ENCODE results near the gene SFSWAP. TPM values are rescaled to one million over a fixed set of nuclear protein-coding genes. Genes with fewer than 3 reads are reported as not detected.
"Not testable (repeated sequence)": the region's sequence is repeated elsewhere in the genome, so short reads cannot be mapped to it uniquely, and the experiment has no call there.

The SFSWAP gene
- polyA plus RNA-seq, 1 donor from 2014 or later: 56.6 TPM

DNA sequence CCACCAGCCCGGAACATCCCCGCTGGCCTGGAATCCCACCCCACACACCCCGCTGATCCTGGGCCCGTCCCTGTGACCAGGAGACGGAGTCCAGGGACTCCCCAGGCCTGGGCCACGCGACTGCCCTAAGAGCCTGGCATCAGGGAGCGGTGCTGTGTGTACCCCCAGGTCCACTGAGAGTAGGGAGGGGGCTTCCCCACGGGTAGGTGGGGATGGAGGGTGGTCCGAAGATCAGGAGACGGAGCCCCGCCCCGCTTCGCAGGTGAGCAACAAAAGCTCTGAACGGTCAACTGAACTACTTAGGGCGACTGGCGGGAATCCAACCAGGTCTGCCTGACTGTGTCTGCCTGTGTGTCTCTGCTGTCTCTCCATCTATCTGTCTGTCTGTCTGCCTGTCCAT, 45.2 kb upstream of the SFSWAP start:
- not testable (repeated sequence) for H3K9ac ChIP-seq (ENCODE audit: low read length); H3K4me3 ChIP-seq (ENCODE audit: low read length); H3K4me2 ChIP-seq (ENCODE audit: low read length); H3F3A ChIP-seq (ENCODE audit: insufficient read depth, low read length, poor library complexity, severe bottlenecking); H3K27me3 ChIP-seq (ENCODE audit: insufficient read depth, low read depth, low read length); H3K79me2 ChIP-seq (replicated peaks; ENCODE audit: insufficient read depth, low read length); H2AFZ ChIP-seq (ENCODE audit: low read depth, low read length); H3K27ac ChIP-seq (ENCODE audit: low read length); H3K9me3 ChIP-seq (ENCODE audit: low read length); H3K36me3 ChIP-seq (ENCODE audit: insufficient read depth, low read length); H3K9me2 ChIP-seq (ENCODE audit: insufficient read depth, low read length); H4K20me1 ChIP-seq (ENCODE audit: insufficient read depth)

DNA sequence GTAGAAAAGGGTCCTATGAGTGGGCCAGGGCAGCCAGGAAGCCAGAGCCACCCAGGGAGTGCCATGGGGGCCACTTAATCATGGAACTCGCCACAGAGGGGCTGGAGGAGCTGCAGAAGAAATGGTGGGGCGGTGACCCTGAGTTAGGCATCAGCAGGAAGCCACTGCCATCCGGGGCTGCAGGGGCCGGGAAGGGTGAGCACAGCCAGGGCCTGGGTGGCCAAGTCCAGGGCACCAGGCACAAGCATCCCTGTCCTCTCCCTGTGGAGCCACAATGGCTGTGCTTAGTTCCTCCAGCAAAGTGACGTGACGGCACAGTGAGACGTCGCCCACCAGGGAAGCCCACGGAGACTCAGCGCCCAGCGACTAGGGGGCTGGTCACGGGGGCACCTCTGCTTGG, 44.4 kb upstream of the SFSWAP start:
- not testable (repeated sequence) for H3K4me2 ChIP-seq (ENCODE audit: low read length); H3K27me3 ChIP-seq (ENCODE audit: insufficient read depth, low read depth, low read length); H3K9me2 ChIP-seq (ENCODE audit: insufficient read depth, low read length); H3K27ac ChIP-seq (ENCODE audit: low read length); H2AFZ ChIP-seq (ENCODE audit: low read depth, low read length); H3K36me3 ChIP-seq (ENCODE audit: insufficient read depth, low read length); H3K79me2 ChIP-seq (replicated peaks; ENCODE audit: insufficient read depth, low read length); H4K20me1 ChIP-seq (ENCODE audit: insufficient read depth); H3K9ac ChIP-seq (ENCODE audit: low read length); H3K4me3 ChIP-seq (ENCODE audit: low read length); H3K9me3 ChIP-seq (ENCODE audit: low read length); H3F3A ChIP-seq (ENCODE audit: insufficient read depth, low read length, poor library complexity, severe bottlenecking)

DNA sequence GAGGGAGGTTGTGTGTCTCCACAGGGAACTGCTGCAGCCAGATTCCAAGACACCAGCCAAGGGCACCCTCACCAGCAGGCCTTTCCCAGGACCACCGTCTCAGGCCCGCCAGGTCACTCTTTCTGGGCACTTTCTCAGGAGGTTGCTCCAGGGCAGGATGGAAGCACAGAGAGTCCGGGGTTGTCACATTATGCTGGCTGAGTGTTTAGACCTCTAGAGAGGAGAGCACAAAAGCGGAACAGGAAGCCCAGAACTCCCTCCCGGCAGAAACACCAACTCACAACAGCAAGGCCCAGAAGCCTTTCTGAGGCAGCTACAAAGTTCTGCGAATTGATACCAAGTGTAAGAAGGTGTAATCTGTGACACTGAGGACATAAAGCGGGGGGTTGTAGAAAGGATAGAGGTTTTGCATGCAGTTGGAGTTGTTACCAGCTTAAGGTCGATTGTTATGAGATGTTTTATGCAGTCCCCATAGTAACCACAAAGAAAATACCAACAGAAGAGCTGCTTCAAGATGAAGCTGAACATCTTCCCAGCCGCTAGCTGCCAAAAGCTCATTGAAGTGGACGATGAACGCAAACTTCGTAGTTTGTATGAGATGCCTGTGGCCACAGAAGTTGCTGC, 43.8 kb upstream of the SFSWAP start:
- H3K4me3 ChIP-seq (ENCODE audit: low read length); H3K4me2 ChIP-seq (ENCODE audit: low read length); H3K27ac ChIP-seq (ENCODE audit: low read length); H2AFZ ChIP-seq (ENCODE audit: low read depth, low read length); H3F3A ChIP-seq (ENCODE audit: insufficient read depth, low read length, poor library complexity, severe bottlenecking); H3K79me2 ChIP-seq (replicated peaks; ENCODE audit: insufficient read depth, low read length); H4K20me1 ChIP-seq (ENCODE audit: insufficient read depth); H3K9me2 ChIP-seq (ENCODE audit: insufficient read depth, low read length); H3K9ac ChIP-seq (ENCODE audit: low read length); H3K27me3 ChIP-seq (ENCODE audit: insufficient read depth, low read depth, low read length); H3K36me3 ChIP-seq (ENCODE audit: insufficient read depth, low read length); H3K9me3 ChIP-seq (ENCODE audit: low read length): not testable (repeated sequence)

GRCh38 chr12:131671276-131671675, 39.6 kb upstream of the SFSWAP start:
- Histone ChIP-seq H3K27ac (ENCODE audit: low read length) (no peak overlapping the region), H3K4me3 (ENCODE audit: low read length) (no peak overlapping the region), H3K79me2 (replicated peaks; ENCODE audit: insufficient read depth, low read length) (no peaks in the 10 kb centered on the region), H3K27me3 (ENCODE audit: insufficient read depth, low read depth, low read length) (no peaks in the 10 kb centered on the region), H3K9me2 (ENCODE audit: insufficient read depth, low read length) (no peaks in the 10 kb centered on the region), H3F3A (ENCODE audit: insufficient read depth, low read length, poor library complexity, severe bottlenecking) (no peaks in the 10 kb centered on the region), H4K20me1 (ENCODE audit: insufficient read depth) (no peaks in the 10 kb centered on the region), H3K9me3 (ENCODE audit: low read length) (peaks cover 3% of the 10 kb centered on the region), H3K36me3 (ENCODE audit: insufficient read depth, low read length) (no peaks in the 10 kb centered on the region), H2AFZ (ENCODE audit: low read depth, low read length) (no peak overlapping the region), H3K4me2 (ENCODE audit: low read length) (no peak overlapping the region), H3K9ac (ENCODE audit: low read length) (no peak overlapping the region)
- TF ChIP-seq MXI1 (conservative IDR thresholded peaks at IDR 0.05; ENCODE audit: poor library complexity, severe bottlenecking): no peak
- TF ChIP-seq POLR2AphosphoS5 (IDR thresholded peaks at IDR 0.05): no peak
- TF ChIP-seq, protein P1, sequence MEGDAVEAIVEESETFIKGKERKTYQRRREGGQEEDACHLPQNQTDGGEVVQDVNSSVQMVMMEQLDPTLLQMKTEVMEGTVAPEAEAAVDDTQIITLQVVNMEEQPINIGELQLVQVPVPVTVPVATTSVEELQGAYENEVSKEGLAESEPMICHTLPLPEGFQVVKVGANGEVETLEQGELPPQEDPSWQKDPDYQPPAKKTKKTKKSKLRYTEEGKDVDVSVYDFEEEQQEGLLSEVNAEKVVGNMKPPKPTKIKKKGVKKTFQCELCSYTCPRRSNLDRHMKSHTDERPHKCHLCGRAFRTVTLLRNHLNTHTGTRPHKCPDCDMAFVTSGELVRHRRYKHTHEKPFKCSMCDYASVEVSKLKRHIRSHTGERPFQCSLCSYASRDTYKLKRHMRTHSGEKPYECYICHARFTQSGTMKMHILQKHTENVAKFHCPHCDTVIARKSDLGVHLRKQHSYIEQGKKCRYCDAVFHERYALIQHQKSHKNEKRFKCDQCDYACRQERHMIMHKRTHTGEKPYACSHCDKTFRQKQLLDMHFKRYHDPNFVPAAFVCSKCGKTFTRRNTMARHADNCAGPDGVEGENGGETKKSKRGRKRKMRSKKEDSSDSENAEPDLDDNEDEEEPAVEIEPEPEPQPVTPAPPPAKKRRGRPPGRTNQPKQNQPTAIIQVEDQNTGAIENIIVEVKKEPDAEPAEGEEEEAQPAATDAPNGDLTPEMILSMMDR (IDR thresholded peaks at IDR 0.05; ENCODE audit: poor library complexity, severe bottlenecking): no peak
- TF ChIP-seq RAD21 (conservative IDR thresholded peaks at IDR 0.05): no peak
- no peak for TF ChIP-seq TAF1 (IDR thresholded peaks at IDR 0.05; ENCODE audit: low read depth)
- TF ChIP-seq, protein P2, sequence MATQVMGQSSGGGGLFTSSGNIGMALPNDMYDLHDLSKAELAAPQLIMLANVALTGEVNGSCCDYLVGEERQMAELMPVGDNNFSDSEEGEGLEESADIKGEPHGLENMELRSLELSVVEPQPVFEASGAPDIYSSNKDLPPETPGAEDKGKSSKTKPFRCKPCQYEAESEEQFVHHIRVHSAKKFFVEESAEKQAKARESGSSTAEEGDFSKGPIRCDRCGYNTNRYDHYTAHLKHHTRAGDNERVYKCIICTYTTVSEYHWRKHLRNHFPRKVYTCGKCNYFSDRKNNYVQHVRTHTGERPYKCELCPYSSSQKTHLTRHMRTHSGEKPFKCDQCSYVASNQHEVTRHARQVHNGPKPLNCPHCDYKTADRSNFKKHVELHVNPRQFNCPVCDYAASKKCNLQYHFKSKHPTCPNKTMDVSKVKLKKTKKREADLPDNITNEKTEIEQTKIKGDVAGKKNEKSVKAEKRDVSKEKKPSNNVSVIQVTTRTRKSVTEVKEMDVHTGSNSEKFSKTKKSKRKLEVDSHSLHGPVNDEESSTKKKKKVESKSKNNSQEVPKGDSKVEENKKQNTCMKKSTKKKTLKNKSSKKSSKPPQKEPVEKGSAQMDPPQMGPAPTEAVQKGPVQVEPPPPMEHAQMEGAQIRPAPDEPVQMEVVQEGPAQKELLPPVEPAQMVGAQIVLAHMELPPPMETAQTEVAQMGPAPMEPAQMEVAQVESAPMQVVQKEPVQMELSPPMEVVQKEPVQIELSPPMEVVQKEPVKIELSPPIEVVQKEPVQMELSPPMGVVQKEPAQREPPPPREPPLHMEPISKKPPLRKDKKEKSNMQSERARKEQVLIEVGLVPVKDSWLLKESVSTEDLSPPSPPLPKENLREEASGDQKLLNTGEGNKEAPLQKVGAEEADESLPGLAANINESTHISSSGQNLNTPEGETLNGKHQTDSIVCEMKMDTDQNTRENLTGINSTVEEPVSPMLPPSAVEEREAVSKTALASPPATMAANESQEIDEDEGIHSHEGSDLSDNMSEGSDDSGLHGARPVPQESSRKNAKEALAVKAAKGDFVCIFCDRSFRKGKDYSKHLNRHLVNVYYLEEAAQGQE (IDR thresholded peaks at IDR 0.05; ENCODE audit: borderline replicate concordance): no peak
- TF ChIP-seq SMC3 (conservative IDR thresholded peaks at IDR 0.05; ENCODE audit: poor library complexity): no peak
- no peak for TF ChIP-seq EP300 (conservative IDR thresholded peaks at IDR 0.05; ENCODE audit: poor library complexity, severe bottlenecking)
- no peak for TF ChIP-seq EZH2 (IDR thresholded peaks at IDR 0.05; ENCODE audit: borderline replicate concordance, insufficient read depth, low read length, poor library complexity, severe bottlenecking)

Measured in neural cell (in vitro differentiated cells).